CD14-positive monocyte (primary cell): ENCODE data around the gene AQP10. TPM values are rescaled to one million over a fixed set of nuclear protein-coding genes. Genes with fewer than 3 reads are reported as not detected.

Experiments
- DNase-seq, 3 donors: peaks; one replicate each; pipeline ENCODE4 v3.0.0-alpha.2; 2011 to 2022
- H2AFZ ChIP-seq: 2 replicates; pipeline ENCODE4 v1.6.0; 2012; ENCODE audit warnings: mild to moderate bottlenecking, low read depth, low read length, inconsistent platforms; ENCODE audit not compliant: insufficient read depth, poor library complexity, severe bottlenecking
- H3K27ac ChIP-seq, 2 donors: 1 replicate in 1 of 2; 2 replicates in 1 of 2; pipeline ENCODE4 v1.5.1; 2012 to 2013; ENCODE audit warnings: low read length in 2 of 2, control low read depth in 1 of 2, inconsistent platforms in 1 of 2, low read depth in 1 of 2, mild to moderate bottlenecking in 1 of 2
- H3K27me3 ChIP-seq, 2 donors: one replicate each; pipeline versions ENCODE4 v1.6.0 to v1.6.1; 2011 to 2013; ENCODE audit warnings: low read length in 2 of 2; ENCODE audit not compliant: control insufficient read depth in 2 of 2, insufficient read depth in 2 of 2
- H3K36me3 ChIP-seq, 2 donors: replicated peaks in 1 of 2; 1 replicate in 1 of 2; 2 replicates in 1 of 2; pipeline versions ENCODE4 v1.5.1 to v1.6.1; 2012 to 2013; ENCODE audit warnings: low read length in 2 of 2, control low read depth in 1 of 2, inconsistent platforms in 1 of 2, mild to moderate bottlenecking in 1 of 2; ENCODE audit not compliant: insufficient read depth in 2 of 2, control insufficient read depth in 1 of 2
- H3K4me1 ChIP-seq, 2 donors: 1 replicate in 1 of 2; 2 replicates in 1 of 2; pipeline versions ENCODE4 v1.5.1 to v1.6.1; 2012 to 2013; ENCODE audit warnings: low read length in 2 of 2, control low read depth in 1 of 2, inconsistent platforms in 1 of 2, mild to moderate bottlenecking in 1 of 2, moderate library complexity in 1 of 2; ENCODE audit not compliant: insufficient read depth in 2 of 2, control insufficient read depth in 1 of 2
- H3K4me2 ChIP-seq: replicated peaks from 2 replicates; pipeline ENCODE3; 2012; ENCODE audit warnings: low read length, moderate library complexity, mild to moderate bottlenecking; ENCODE audit not compliant: poor library complexity, severe bottlenecking; ENCODE audit errors: extremely low read depth
- H3K4me3 ChIP-seq, 3 experiments: fragments of 200-600 bp in 1 of 3; sonication (generic) in 1 of 3; replicated peaks in 1 of 3; 1 replicate in 2 of 3; 2 replicates in 1 of 3; pipeline ENCODE4 v1.5.1; 2011 to 2013; ENCODE audit warnings: low read length in 3 of 3, mild to moderate bottlenecking in 3 of 3, control low read depth in 2 of 3, low read depth in 2 of 3, inconsistent platforms in 1 of 3, moderate library complexity in 1 of 3
- H3K79me2 ChIP-seq: 2 replicates; pipeline ENCODE4 v1.6.0; 2012; ENCODE audit warnings: mild to moderate bottlenecking, control low read depth, inconsistent platforms, low read length, moderate library complexity; ENCODE audit not compliant: insufficient read depth
- H3K9ac ChIP-seq: 2 replicates; pipeline ENCODE4 v1.6.0; 2017; ENCODE audit warnings: low read length, mild to moderate bottlenecking; ENCODE audit not compliant: insufficient read depth, poor library complexity, severe bottlenecking
- H3K9me3 ChIP-seq, 2 donors: replicated peaks in 1 of 2; 1 replicate in 1 of 2; 2 replicates in 1 of 2; pipeline versions ENCODE4 v1.5.1 to v1.6.1; 2012 to 2013; ENCODE audit warnings: low read length in 2 of 2, control low read depth in 1 of 2; ENCODE audit not compliant: control insufficient read depth in 1 of 2, insufficient read depth in 1 of 2
- H4K20me1 ChIP-seq: 2 replicates; pipeline ENCODE4 v1.6.0; 2012; ENCODE audit warnings: mild to moderate bottlenecking, low read length, control low read depth, moderate library complexity; ENCODE audit not compliant: insufficient read depth
- H3K27ac Mint-ChIP-seq, 7 donors: one replicate each; pipeline ENCODE4 v1.8.0; 2020; ENCODE audit warnings: mild to moderate bottlenecking in 7 of 7, mixed read lengths in 7 of 7, moderate library complexity in 6 of 7, inconsistent platforms in 2 of 7
- H3K27me3 Mint-ChIP-seq, 3 donors: one replicate each; pipeline ENCODE4 v1.8.0; 2021 to 2022; ENCODE audit warnings: low read depth in 3 of 3, mild to moderate bottlenecking in 3 of 3, mixed read lengths in 3 of 3, moderate library complexity in 3 of 3, inconsistent platforms in 1 of 3
- H3K36me3 Mint-ChIP-seq, 2 donors: one replicate each; pipeline ENCODE4 v1.8.0; 2020; ENCODE audit warnings: mixed read lengths in 2 of 2, inconsistent platforms in 1 of 2, mild to moderate bottlenecking in 1 of 2
- H3K4me1 Mint-ChIP-seq: one replicate; pipeline ENCODE4 v1.8.0; 2020; ENCODE audit warnings: mild to moderate bottlenecking, mixed read lengths
- H3K4me3 Mint-ChIP-seq, 2 donors: one replicate each; pipeline ENCODE4 v1.8.0; 2020; ENCODE audit warnings: mild to moderate bottlenecking in 2 of 2, mixed read lengths in 2 of 2, moderate library complexity in 1 of 2
- H3K9me3 Mint-ChIP-seq, 7 donors: one replicate each; pipeline ENCODE4 v1.8.0; 2020 to 2022; ENCODE audit warnings: mixed read lengths in 7 of 7, mild to moderate bottlenecking in 6 of 7, moderate library complexity in 6 of 7, inconsistent platforms in 2 of 7
- WGBS: methylation state at CpG from one replicate; pipeline ENCODE4 v1.1.5; 2013; ENCODE audit warnings: missing lambda C conversion rate; ENCODE audit not compliant: insufficient coverage; 5-methylcytosine and 5-hydroxymethylcytosine counted together
- intact Hi-C, 2 donors: fragments of 100-400 bp; cut with micrococcal nuclease; formaldehyde crosslinking; loops; one replicate each; pipeline versions ENCODE4 v1.15.0 to v1.15.1; 2023
- polyA plus RNA-seq, 3 donors: library from polyadenylated mRNA; depleted of rRNA in 1 of 3; unstranded in 2 of 3; stranded (reverse) in 1 of 3; fragments of 300-500 nt in 2 of 3; fragments of >200 nt in 1 of 3; fragmentation: Illumina TruSeq in 2 of 3; gene quantifications; 1 replicate in 2 of 3; 2 replicates in 1 of 3; pipeline ENCODE4 v1.2.3, GENCODE V29; 2012 to 2021
- TF ChIP-seq, protein P1 (sequence below): fragments of 200-600 bp; IDR thresholded peaks from one replicate; pipeline ENCODE4 v1.8.0; 2022; ENCODE audit warnings: antibody characterized with exemption, mild to moderate bottlenecking

Gene AQP10
- polyA plus RNA-seq, 3 donors, result 0.09 TPM; not detected in 2

DNA sequence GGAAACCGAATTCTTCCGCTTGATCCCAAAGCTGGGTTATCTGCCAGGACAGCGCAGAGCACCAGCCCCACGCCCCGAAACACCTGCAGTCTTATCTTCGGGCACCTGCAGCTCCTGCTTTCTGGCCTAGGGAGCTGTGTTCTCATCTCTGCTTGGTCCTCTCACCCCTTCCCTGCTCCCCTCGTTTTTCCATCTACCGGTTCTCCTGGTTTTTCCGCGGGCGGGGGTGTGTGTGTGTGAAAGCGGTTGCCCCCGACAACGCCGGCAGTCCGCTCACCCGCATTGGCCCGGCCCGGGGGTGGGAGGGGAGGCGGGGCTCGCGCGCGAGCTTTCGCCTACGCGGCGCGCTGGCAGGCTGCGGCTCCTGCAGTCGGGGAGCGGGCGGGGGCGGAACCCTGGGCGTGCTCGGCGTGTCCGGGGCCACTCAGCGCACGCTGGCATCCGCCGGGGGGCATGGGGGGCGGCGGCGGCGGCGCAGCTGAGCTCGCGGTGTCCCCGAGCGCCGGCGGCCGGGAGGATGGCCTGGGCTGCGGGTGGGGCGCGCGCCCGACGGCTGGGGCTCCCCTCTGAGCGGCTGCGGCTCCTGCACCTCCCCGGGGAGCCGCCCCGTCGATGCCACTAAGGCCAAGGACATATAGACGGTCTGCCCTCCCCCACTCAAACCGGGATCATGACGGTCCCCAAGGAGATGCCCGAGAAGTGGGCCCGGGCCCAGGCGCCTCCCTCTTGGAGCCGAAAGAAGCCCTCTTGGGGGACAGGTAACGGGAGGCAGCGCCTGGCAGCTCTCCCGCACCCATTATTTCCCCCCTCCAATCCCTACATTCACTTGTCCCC lies 7.6 kb downstream of the AQP10 start:
- H4K20me1 ChIP-seq, result peaks cover 3% of the 10 kb centered on the region
- WGBS, result 6% methylated on average over 71 of the region's 76 CpGs
- no peak overlapping the region for H3K9ac ChIP-seq
- no peaks in the 10 kb centered on the region for H3K9me3 ChIP-seq
- H3K4me1 ChIP-seq, result peaks cover 35 to 49% of the 10 kb centered on the region in 2 donors
- H3K4me3 ChIP-seq, result peak overlapping the region in 2 of 3 experiments; percentile 13 to 66
- peaks cover 2 to 34% of the 10 kb centered on the region in 2 donors for H3K27me3 ChIP-seq
- Mint-ChIP-seq H3K36me3 (peaks cover 3 to 10% of the 10 kb centered on the region in 2 donors), H3K27me3 (peaks cover 48 to 62% (median 48%) of the 10 kb centered on the region in 3 donors), H3K9me3 (peaks cover 0 to 10% (median 0%) of the 10 kb centered on the region in 7 donors), H3K4me1 (peaks cover 58% of the 10 kb centered on the region), H3K4me3 (peak overlapping the region; percentile 70 to 83), H3K27ac (peak overlapping the region in 3 of 7 donors; percentile 64 to 86 (median 68))
- TF ChIP-seq, protein P1, sequence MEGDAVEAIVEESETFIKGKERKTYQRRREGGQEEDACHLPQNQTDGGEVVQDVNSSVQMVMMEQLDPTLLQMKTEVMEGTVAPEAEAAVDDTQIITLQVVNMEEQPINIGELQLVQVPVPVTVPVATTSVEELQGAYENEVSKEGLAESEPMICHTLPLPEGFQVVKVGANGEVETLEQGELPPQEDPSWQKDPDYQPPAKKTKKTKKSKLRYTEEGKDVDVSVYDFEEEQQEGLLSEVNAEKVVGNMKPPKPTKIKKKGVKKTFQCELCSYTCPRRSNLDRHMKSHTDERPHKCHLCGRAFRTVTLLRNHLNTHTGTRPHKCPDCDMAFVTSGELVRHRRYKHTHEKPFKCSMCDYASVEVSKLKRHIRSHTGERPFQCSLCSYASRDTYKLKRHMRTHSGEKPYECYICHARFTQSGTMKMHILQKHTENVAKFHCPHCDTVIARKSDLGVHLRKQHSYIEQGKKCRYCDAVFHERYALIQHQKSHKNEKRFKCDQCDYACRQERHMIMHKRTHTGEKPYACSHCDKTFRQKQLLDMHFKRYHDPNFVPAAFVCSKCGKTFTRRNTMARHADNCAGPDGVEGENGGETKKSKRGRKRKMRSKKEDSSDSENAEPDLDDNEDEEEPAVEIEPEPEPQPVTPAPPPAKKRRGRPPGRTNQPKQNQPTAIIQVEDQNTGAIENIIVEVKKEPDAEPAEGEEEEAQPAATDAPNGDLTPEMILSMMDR, result no peak
- no peak overlapping the region for H3K27ac ChIP-seq
- DNase-seq, result peak in 2 of 3 donors; percentile 38 to 41
- peak overlapping the region; percentile 49 for H2AFZ ChIP-seq
- intact Hi-C loops, result loop anchor here in 1 of 2 donors (5.0 kb wide), 1 partner anchor 79 kb away; the partner anchor contains the start of gene IL6R
- H3K79me2 ChIP-seq, result no peaks in the 10 kb centered on the region
- no peaks in the 10 kb centered on the region for H3K36me3 ChIP-seq
- peak overlapping the region; percentile 82 for H3K4me2 ChIP-seq

DNA sequence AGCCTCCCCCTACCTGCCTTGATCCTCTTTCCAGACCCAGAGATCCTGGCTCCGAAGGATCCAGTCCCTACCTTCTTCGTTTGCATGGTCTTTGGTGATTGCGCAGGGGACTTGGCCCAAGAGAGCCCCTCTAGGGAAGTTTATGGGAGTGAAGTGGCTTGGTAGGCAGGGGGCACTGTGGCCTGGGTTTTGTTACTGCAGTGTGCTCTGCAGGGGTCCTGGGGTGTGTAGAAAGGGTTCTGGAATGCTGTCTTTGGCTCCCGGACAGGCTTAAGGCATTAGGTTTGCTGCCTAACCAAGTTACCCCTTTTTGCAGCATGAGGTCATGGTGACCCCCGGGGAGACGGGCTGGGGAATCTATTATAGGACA lies 8.2 kb downstream of the AQP10 start:
- Mint-ChIP-seq H3K4me3 (peak overlapping the region; percentile 62 to 71), H3K4me1 (peaks cover 63% of the 10 kb centered on the region), H3K36me3 (peaks cover 3 to 10% of the 10 kb centered on the region in 2 donors), H3K27me3 (peaks cover 45 to 56% (median 46%) of the 10 kb centered on the region in 3 donors), H3K27ac (peak overlapping the region in 2 of 7 donors; percentile 50 to 57), H3K9me3 (peaks cover 0 to 10% (median 2%) of the 10 kb centered on the region in 7 donors)
- Histone ChIP-seq H3K9me3 (no peaks in the 10 kb centered on the region), H3K4me1 (peaks cover 35 to 49% of the 10 kb centered on the region in 2 donors), H3K27ac (no peak overlapping the region), H3K4me3 (peak overlapping the region in 1 of 3 experiments; percentile 66), H3K79me2 (no peaks in the 10 kb centered on the region), H2AFZ (no peak overlapping the region), H3K9ac (no peak overlapping the region), H3K27me3 (peaks cover 2 to 33% of the 10 kb centered on the region in 2 donors), H3K36me3 (no peaks in the 10 kb centered on the region), H4K20me1 (peaks cover 3% of the 10 kb centered on the region), H3K4me2 (peak overlapping the region; percentile 82)
- no peak for DNase-seq
- 92% methylated on average over 3 of the region's 6 CpGs for WGBS
- TF ChIP-seq, protein P1, result no peak
- intact Hi-C loops, result loop anchor here in 1 of 2 donors (5.0 kb wide), 1 partner anchor 78 kb away; the partner anchor contains the start of gene IL6R
